Sigmoid colon (tissue), 7 donors: ENCODE data around the gene SPOCK1. TPM values are rescaled to one million over a fixed set of nuclear protein-coding genes. Genes with fewer than 3 reads are reported as not detected.

ENCODE experiments used
- DNase-seq: peaks from one replicate; pipeline ENCODE4 v3.0.0-alpha.2; 2019
- H3K27ac ChIP-seq, 4 donors: fragments of 200-600 bp; sonication (generic); one replicate each; pipeline ENCODE4 v1.5.1; 2016 to 2019; ENCODE audit warnings: mild to moderate bottlenecking in 1 of 4
- H3K27me3 ChIP-seq, 3 donors: fragments of 200-600 bp; sonication (generic); one replicate each; pipeline ENCODE4 v1.5.1; 2019; ENCODE audit warnings: mild to moderate bottlenecking in 1 of 3
- H3K36me3 ChIP-seq, 4 donors: fragments of 200-600 bp; sonication (generic); one replicate each; pipeline ENCODE4 v1.5.1; 2016 to 2019
- H3K4me1 ChIP-seq, 4 donors: fragments of 200-600 bp; sonication (generic); one replicate each; pipeline ENCODE4 v1.5.1; 2017 to 2019
- H3K4me3 ChIP-seq, 4 donors: fragments of 200-600 bp; sonication (generic); one replicate each; pipeline ENCODE4 v1.5.1; 2017 to 2019; ENCODE audit warnings: mild to moderate bottlenecking in 2 of 4, moderate library complexity in 1 of 4
- H3K9me3 ChIP-seq, 4 donors: fragments of 200-600 bp in 3 of 4; sonication (generic) in 3 of 4; one replicate each; pipeline versions ENCODE4 v1.5.1 to v1.6.1; 2013 to 2019
- CTCF ChIP-seq, 4 experiments: fragments of 450-650 bp in 3 of 4; fragments of 200-600 bp in 1 of 4; IDR thresholded peaks; one replicate each; pipeline ENCODE4 v1.5.1; 2016 to 2019; ENCODE audit warnings: antibody characterized with exemption in 4 of 4, mild to moderate bottlenecking in 3 of 4, moderate library complexity in 2 of 4
- EP300 ChIP-seq, 4 donors: sonication (generic); formaldehyde crosslinking; IDR thresholded peaks; one replicate each; pipeline ENCODE4 v1.6.1; 2017; ENCODE audit warnings: antibody characterized with exemption in 4 of 4
- POLR2A ChIP-seq, 2 donors: fragments of 450-650 bp; IDR thresholded peaks; one replicate each; pipeline ENCODE4 v1.6.1; 2016; ENCODE audit warnings: antibody characterized with exemption in 2 of 2, mild to moderate bottlenecking in 2 of 2, moderate library complexity in 2 of 2
- POLR2AphosphoS5 ChIP-seq, 4 donors: sonication (generic); formaldehyde crosslinking; IDR thresholded peaks; one replicate each; pipeline ENCODE4 v1.6.1; 2017; ENCODE audit warnings: antibody characterized with exemption in 4 of 4
- WGBS, 2 donors: extraction: QIAGEN DNeasy Blood & Tissue Kit; methylation state at CpG; one replicate each; pipeline ENCODE4 v1.1.7; 2013; 5-methylcytosine and 5-hydroxymethylcytosine counted together
- intact Hi-C: fragments of 100-400 bp; cut with DNase I; formaldehyde crosslinking; loops from one replicate; pipeline ENCODE4 v1.15.1; 2023
- polyA plus RNA-seq, 3 donors: library from polyadenylated mRNA; stranded (reverse); fragments of 200-250 nt; gene quantifications; one replicate each; pipeline ENCODE4 v1.2.3, GENCODE V29; 2013
- total RNA-seq, 4 donors: library from RNA; depleted of rRNA; stranded (reverse); fragments of >200 nt; gene quantifications; one replicate each; pipeline ENCODE4 v1.1.0, GENCODE V29; 2016
- donor health status: healthy with polysubstance abuse.
- donor health status: Bipolar disorder and iron deficiency.
- donor health status: healthy.

The SPOCK1 gene
- total and polyA plus RNA-seq, 7 donors, result 2.4 to 104 (median 33.4) TPM

- intact Hi-C loops, result no loop called here
- WGBS, 2 donors, result 62 to 75% methylated on average over 4 of the region's 4 CpGs
- Histone ChIP-seq H3K36me3 (no peaks in the 10 kb centered on the region), H3K4me1 (peaks cover 0 to 23% (median 14%) of the 10 kb centered on the region in 4 donors), H3K27ac (no peak overlapping the region), H3K27me3 (no peaks in the 10 kb centered on the region), H3K4me3 (no peak overlapping the region), H3K9me3 (no peaks in the 10 kb centered on the region)
- TF ChIP-seq CTCF (IDR thresholded peaks at IDR 0.05), result no peak
- no peak for TF ChIP-seq POLR2A (IDR thresholded peaks at IDR 0.05)
- TF ChIP-seq EP300 (IDR thresholded peaks at IDR 0.05), result no peak
- TF ChIP-seq POLR2AphosphoS5 (IDR thresholded peaks at IDR 0.05), result no peak
- DNase-seq, result no peak
These were observed 36.2 kb downstream of the SPOCK1 start for GRCh38 chr5:137462816-137463520.

GRCh38 chr5:137462265-137462590 lies 36.9 kb downstream of the SPOCK1 start:
- Histone ChIP-seq H3K27ac (no peak overlapping the region), H3K4me3 (no peak overlapping the region), H3K27me3 (no peaks in the 10 kb centered on the region), H3K36me3 (no peaks in the 10 kb centered on the region), H3K4me1 (peaks cover 0 to 23% (median 14%) of the 10 kb centered on the region in 4 donors), H3K9me3 (no peaks in the 10 kb centered on the region)
- no peak for DNase-seq
- WGBS, 2 donors, result 49 to 64% methylated on average over 5 of the region's 5 CpGs
- intact Hi-C loops, result no loop called here
- no peak for TF ChIP-seq POLR2A (IDR thresholded peaks at IDR 0.05)
- no peak for TF ChIP-seq EP300 (IDR thresholded peaks at IDR 0.05)
- TF ChIP-seq POLR2AphosphoS5 (IDR thresholded peaks at IDR 0.05), result no peak
- no peak for TF ChIP-seq CTCF (IDR thresholded peaks at IDR 0.05)

GRCh38 chr5:137461391-137462264 lies 37.5 kb downstream of the SPOCK1 start:
- Histone ChIP-seq H3K36me3 (no peaks in the 10 kb centered on the region), H3K27me3 (no peaks in the 10 kb centered on the region), H3K4me1 (peaks cover 0 to 23% (median 11%) of the 10 kb centered on the region in 4 donors), H3K9me3 (no peaks in the 10 kb centered on the region), H3K4me3 (no peak overlapping the region), H3K27ac (no peak overlapping the region)
- no peak for TF ChIP-seq POLR2AphosphoS5 (IDR thresholded peaks at IDR 0.05)
- TF ChIP-seq CTCF (IDR thresholded peaks at IDR 0.05), result no peak
- no peak for TF ChIP-seq POLR2A (IDR thresholded peaks at IDR 0.05)
- no peak for TF ChIP-seq EP300 (IDR thresholded peaks at IDR 0.05)
- WGBS, 2 donors, result 40 to 53% methylated on average over 6 of the region's 6 CpGs
- DNase-seq, result no peak
- intact Hi-C loops, result no loop called here

- Histone ChIP-seq H3K4me3 (no peak overlapping the region), H3K36me3 (no peaks in the 10 kb centered on the region), H3K27me3 (no peaks in the 10 kb centered on the region), H3K4me1 (no peaks in the 10 kb centered on the region), H3K27ac (no peak overlapping the region), H3K9me3 (no peaks in the 10 kb centered on the region)
- TF ChIP-seq POLR2AphosphoS5 (IDR thresholded peaks at IDR 0.05) (no peak), POLR2A (IDR thresholded peaks at IDR 0.05) (no peak), CTCF (IDR thresholded peaks at IDR 0.05) (no peak), EP300 (IDR thresholded peaks at IDR 0.05) (no peak)
- intact Hi-C loops, result no loop called here
- no peak for DNase-seq
These were observed 44.5 kb downstream of the SPOCK1 start for GRCh38 chr5:137454671-137455070.
